Osteoblast (primary cell): ENCODE results near the gene SLC13A2. TPM values are rescaled to one million over a fixed set of nuclear protein-coding genes. Genes with fewer than 3 reads are reported as not detected.
A peak's percentile ranks its signal among the peaks of the same experiment; 100 is the strongest.

Experiments used
- DNase-seq: peaks from one replicate; pipeline ENCODE4 v3.0.0; 2011; ENCODE audit warnings: low spot score, mixed read lengths; ENCODE audit not compliant: insufficient read length; ENCODE audit errors: missing footprints
- H2AFZ ChIP-seq: 2 replicates; pipeline ENCODE4 v1.6.0; 2011; ENCODE audit warnings: mild to moderate bottlenecking, low read length
- H3K27ac ChIP-seq: 2 replicates; pipeline ENCODE4 v1.5.1; 2011; ENCODE audit warnings: mild to moderate bottlenecking, low read depth, low read length, moderate library complexity
- H3K27me3 ChIP-seq: 2 replicates; pipeline ENCODE4 v1.6.0; 2012; ENCODE audit warnings: mild to moderate bottlenecking, control low read depth, inconsistent platforms, low read length, moderate library complexity; ENCODE audit not compliant: insufficient read depth
- H3K36me3 ChIP-seq: 2 replicates; pipeline ENCODE4 v1.5.1; 2011; ENCODE audit warnings: mild to moderate bottlenecking, low read length, control low read depth, moderate library complexity; ENCODE audit not compliant: insufficient read depth
- H3K4me1 ChIP-seq: 2 replicates; pipeline ENCODE4 v1.5.1; 2011; ENCODE audit warnings: mild to moderate bottlenecking, low read length, control low read depth, moderate library complexity; ENCODE audit not compliant: insufficient read depth
- H3K4me2 ChIP-seq: 2 replicates; pipeline ENCODE4 v1.6.0; 2011; ENCODE audit warnings: mild to moderate bottlenecking, low read length; ENCODE audit not compliant: insufficient read depth
- H3K4me3 ChIP-seq: fragments of 200-600 bp; sonication (generic); 3 replicates; pipeline ENCODE4 v1.5.1; 2012; ENCODE audit warnings: mild to moderate bottlenecking, low read length, inconsistent platforms; ENCODE audit not compliant: insufficient read depth
- H3K79me2 ChIP-seq: 2 replicates; pipeline ENCODE4 v1.6.0; 2012; ENCODE audit warnings: mild to moderate bottlenecking, low read length, control low read depth, inconsistent platforms; ENCODE audit not compliant: insufficient read depth
- H3K9me3 ChIP-seq: 2 replicates; pipeline ENCODE4 v1.5.1; 2011; ENCODE audit warnings: low read depth, low read length, control low read depth
- H4K20me1 ChIP-seq: 2 replicates; pipeline ENCODE4 v1.6.0; 2012; ENCODE audit warnings: mild to moderate bottlenecking, low read length, control low read depth; ENCODE audit not compliant: insufficient read depth
- total RNA-seq: library from RNA; depleted of rRNA; stranded (reverse); fragments of >200 nt; gene quantifications from 2 replicates; pipeline ENCODE4 v1.2.3, GENCODE V29; 2012
- TF ChIP-seq, protein P1 (sequence below): IDR thresholded peaks from 2 replicates; pipeline ENCODE4 v1.5.1; 2011; ENCODE audit warnings: mild to moderate bottlenecking, low read depth, low read length, moderate library complexity; ENCODE audit errors: extremely low read depth

SLC13A2 gene
- total RNA-seq, 1 donor: not detected

DNA sequence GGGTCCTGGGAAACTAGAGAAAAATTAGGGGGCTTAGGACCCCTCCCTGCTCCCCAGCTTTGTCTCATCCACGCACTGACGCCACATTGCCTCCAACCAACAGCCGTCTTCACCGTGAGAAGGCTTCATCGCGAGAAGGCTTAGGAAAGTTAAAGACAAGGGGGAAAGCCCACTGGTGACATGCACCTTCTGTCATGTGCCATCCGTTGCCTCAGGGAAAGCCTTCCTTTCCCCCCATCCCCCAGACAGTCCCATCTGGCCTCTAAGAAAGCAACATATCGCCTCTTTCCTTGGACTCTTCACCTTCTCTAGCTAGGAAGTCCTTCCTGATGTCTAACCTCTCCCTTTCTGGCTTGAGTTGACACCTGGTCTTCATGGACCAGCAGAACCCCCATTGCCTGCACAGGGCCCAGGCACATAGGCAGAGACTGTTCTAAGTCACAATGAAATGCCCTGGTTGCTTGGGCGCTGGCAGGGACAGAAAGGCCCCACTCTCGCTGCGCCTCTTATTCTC is 34.8 kb downstream of the SLC13A2 start:
- Histone ChIP-seq H3K4me2 (no peak overlapping the region), H3K9me3 (no peaks in the 10 kb centered on the region), H3K36me3 (no peaks in the 10 kb centered on the region), H4K20me1 (no peaks in the 10 kb centered on the region), H3K27ac (no peak overlapping the region), H2AFZ (no peak overlapping the region), H3K4me1 (no peaks in the 10 kb centered on the region), H3K27me3 (peaks cover 56% of the 10 kb centered on the region), H3K4me3 (no peak overlapping the region), H3K79me2 (no peaks in the 10 kb centered on the region)
- DNase-seq: peak; percentile 78
- TF ChIP-seq, protein P1, sequence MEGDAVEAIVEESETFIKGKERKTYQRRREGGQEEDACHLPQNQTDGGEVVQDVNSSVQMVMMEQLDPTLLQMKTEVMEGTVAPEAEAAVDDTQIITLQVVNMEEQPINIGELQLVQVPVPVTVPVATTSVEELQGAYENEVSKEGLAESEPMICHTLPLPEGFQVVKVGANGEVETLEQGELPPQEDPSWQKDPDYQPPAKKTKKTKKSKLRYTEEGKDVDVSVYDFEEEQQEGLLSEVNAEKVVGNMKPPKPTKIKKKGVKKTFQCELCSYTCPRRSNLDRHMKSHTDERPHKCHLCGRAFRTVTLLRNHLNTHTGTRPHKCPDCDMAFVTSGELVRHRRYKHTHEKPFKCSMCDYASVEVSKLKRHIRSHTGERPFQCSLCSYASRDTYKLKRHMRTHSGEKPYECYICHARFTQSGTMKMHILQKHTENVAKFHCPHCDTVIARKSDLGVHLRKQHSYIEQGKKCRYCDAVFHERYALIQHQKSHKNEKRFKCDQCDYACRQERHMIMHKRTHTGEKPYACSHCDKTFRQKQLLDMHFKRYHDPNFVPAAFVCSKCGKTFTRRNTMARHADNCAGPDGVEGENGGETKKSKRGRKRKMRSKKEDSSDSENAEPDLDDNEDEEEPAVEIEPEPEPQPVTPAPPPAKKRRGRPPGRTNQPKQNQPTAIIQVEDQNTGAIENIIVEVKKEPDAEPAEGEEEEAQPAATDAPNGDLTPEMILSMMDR: no peak

DNA sequence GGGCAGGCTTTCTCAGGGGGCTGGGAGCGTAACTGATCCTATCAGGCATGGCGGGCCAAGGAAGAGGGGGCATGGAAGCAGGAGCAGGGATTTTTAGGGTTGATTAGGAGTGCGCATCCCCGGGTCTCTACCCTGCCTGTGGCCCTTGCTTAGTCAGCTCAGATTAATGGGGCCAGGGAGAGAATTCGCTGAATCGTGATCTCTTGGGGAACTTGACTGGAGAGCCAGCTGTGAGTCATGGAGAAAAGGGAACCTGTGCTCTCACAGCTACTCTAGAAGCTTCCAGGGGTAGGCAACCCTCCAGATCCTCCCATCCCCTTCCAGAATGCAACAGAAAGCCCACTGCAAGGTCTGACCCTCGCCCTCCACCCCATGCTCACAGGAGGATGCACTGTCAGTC is 36.3 kb downstream of the SLC13A2 start:
- DNase-seq: peak; percentile 95
- no peak overlapping the region for H3K27ac ChIP-seq
- H4K20me1 ChIP-seq: no peaks in the 10 kb centered on the region
- TF ChIP-seq, protein P1: no peak
- H3K79me2 ChIP-seq: no peaks in the 10 kb centered on the region
- H3K9me3 ChIP-seq: no peaks in the 10 kb centered on the region
- no peaks in the 10 kb centered on the region for H3K36me3 ChIP-seq
- no peaks in the 10 kb centered on the region for H3K4me1 ChIP-seq
- H3K4me2 ChIP-seq: no peak overlapping the region
- peaks cover 60% of the 10 kb centered on the region for H3K27me3 ChIP-seq
- H2AFZ ChIP-seq: no peak overlapping the region
- no peak overlapping the region for H3K4me3 ChIP-seq

DNA sequence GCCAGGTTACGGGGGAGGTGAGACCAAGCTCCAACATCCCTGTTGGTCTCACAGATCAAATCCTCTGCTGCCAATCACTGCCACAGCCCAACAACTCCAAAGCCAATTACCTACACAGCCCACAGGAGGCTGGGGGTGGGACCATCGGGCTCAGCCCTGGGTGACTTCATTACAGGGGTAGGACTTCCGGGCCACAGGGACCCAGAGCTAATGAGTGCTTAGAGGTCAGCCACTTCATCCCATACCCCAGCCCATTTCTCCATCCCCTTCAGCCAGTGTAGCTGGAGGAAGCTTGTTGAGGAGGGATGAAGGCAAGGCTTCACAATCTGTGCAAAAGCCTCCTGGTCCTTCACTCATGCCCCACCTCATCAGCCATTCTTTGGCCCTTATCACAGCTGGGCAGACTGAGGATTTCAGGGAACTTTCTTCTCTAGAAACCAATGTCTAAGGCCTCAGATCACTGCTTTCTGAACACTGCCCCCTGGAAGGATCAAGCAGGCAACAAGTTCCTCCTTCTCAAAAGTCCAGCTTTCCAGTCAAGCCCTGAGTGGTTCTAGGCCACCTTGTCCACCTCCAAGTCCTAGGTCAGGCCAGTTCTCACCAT is 38.5 kb downstream of the SLC13A2 start:
- Histone ChIP-seq H3K9me3 (no peaks in the 10 kb centered on the region), H3K79me2 (no peaks in the 10 kb centered on the region), H3K27me3 (peaks cover 47% of the 10 kb centered on the region), H3K4me3 (no peak overlapping the region), H3K36me3 (no peaks in the 10 kb centered on the region), H3K27ac (no peak overlapping the region), H3K4me1 (no peaks in the 10 kb centered on the region), H2AFZ (no peak overlapping the region), H4K20me1 (no peaks in the 10 kb centered on the region), H3K4me2 (no peak overlapping the region)
- TF ChIP-seq, protein P1: no peak
- no peak for DNase-seq

DNA sequence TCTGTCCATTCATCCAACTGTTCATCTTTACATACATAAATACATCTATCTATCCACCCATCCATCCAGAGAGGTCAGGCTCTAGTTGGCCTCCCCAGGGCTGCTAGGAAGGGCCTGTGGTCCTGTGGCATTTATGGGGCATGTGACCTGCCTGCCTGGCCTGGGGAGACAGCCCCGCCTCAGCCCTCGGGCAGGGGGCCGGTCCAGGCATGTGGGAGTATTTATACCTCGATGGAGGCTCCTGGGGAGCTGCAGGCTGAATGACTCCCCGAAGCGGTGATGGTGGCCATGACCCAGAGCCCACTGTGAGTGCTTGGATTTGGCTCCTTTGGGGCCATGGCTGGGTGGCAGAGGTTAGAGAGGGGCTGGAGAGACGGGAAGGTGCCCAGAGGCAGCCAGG is 40.0 kb downstream of the SLC13A2 start:
- DNase-seq: no peak
- TF ChIP-seq, protein P1: no peak

More for the DNA sequence above, 40.0 kb downstream of the SLC13A2 start:
- Histone ChIP-seq H3K27me3 (peaks cover 34% of the 10 kb centered on the region), H3K4me1 (no peaks in the 10 kb centered on the region), H3K36me3 (no peaks in the 10 kb centered on the region), H3K4me2 (no peak overlapping the region), H3K27ac (no peak overlapping the region), H4K20me1 (no peaks in the 10 kb centered on the region), H3K79me2 (no peaks in the 10 kb centered on the region), H3K9me3 (no peaks in the 10 kb centered on the region), H2AFZ (no peak overlapping the region), H3K4me3 (no peak overlapping the region)
